Sigmoid colon (tissue), 4 donors: ENCODE measurements around the gene EHD1.

Source experiments
- POLR2AphosphoS5 ChIP-seq, 4 donors: sonication (generic); formaldehyde crosslinking; IDR thresholded peaks; one replicate each; pipeline ENCODE4 v1.6.1; 2017; ENCODE audit warnings: antibody characterized with exemption in 4 of 4
- TF ChIP-seq, protein P1 (sequence below), 4 experiments: fragments of 450-650 bp in 3 of 4; fragments of 200-600 bp in 1 of 4; IDR thresholded peaks; one replicate each; pipeline ENCODE4 v1.5.1; 2016 to 2019; ENCODE audit warnings: antibody characterized with exemption in 4 of 4, mild to moderate bottlenecking in 3 of 4, moderate library complexity in 2 of 4

GRCh38 chr11:64903291-64903833 lies 24.9 kb upstream of the EHD1 start:
- TF ChIP-seq, protein P1, sequence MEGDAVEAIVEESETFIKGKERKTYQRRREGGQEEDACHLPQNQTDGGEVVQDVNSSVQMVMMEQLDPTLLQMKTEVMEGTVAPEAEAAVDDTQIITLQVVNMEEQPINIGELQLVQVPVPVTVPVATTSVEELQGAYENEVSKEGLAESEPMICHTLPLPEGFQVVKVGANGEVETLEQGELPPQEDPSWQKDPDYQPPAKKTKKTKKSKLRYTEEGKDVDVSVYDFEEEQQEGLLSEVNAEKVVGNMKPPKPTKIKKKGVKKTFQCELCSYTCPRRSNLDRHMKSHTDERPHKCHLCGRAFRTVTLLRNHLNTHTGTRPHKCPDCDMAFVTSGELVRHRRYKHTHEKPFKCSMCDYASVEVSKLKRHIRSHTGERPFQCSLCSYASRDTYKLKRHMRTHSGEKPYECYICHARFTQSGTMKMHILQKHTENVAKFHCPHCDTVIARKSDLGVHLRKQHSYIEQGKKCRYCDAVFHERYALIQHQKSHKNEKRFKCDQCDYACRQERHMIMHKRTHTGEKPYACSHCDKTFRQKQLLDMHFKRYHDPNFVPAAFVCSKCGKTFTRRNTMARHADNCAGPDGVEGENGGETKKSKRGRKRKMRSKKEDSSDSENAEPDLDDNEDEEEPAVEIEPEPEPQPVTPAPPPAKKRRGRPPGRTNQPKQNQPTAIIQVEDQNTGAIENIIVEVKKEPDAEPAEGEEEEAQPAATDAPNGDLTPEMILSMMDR (IDR thresholded peaks at IDR 0.05), result no peak
- no peak for TF ChIP-seq POLR2AphosphoS5 (IDR thresholded peaks at IDR 0.05)
